H7 (cell line): ENCODE measurements around the gene OVOL2. TPM values are rescaled to one million over a fixed set of nuclear protein-coding genes. Genes with fewer than 3 reads are reported as not detected.
A peak's percentile ranks its signal among the peaks of the same experiment; 100 is the strongest.

Source experiments
- DNase-seq: peaks from one replicate; pipeline ENCODE4 v3.0.0; 2012
- H3K27me3 ChIP-seq: 2 replicates; pipeline ENCODE4 v1.6.0; 2011; ENCODE audit warnings: mild to moderate bottlenecking, low read length; ENCODE audit not compliant: control insufficient read depth, insufficient read depth
- H3K36me3 ChIP-seq: replicated peaks from 2 replicates; pipeline ENCODE4 v1.5.1; 2011; ENCODE audit warnings: low read length; ENCODE audit not compliant: control insufficient read depth, insufficient read depth
- H3K4me3 ChIP-seq: 2 replicates; pipeline ENCODE4 v1.5.1; 2011; ENCODE audit warnings: low read depth, mild to moderate bottlenecking, control low read depth, low read length, moderate library complexity; ENCODE audit not compliant: insufficient read depth
- total RNA-seq: library from RNA; depleted of rRNA; stranded (reverse); fragments of >200 nt; shearing (Covaris generic); gene quantifications from 2 replicates; pipeline ENCODE4 v1.2.3, GENCODE V29; 2014

Gene OVOL2
- total RNA-seq, 1 experiment from 2014 or later = 3.3 TPM

DNA sequence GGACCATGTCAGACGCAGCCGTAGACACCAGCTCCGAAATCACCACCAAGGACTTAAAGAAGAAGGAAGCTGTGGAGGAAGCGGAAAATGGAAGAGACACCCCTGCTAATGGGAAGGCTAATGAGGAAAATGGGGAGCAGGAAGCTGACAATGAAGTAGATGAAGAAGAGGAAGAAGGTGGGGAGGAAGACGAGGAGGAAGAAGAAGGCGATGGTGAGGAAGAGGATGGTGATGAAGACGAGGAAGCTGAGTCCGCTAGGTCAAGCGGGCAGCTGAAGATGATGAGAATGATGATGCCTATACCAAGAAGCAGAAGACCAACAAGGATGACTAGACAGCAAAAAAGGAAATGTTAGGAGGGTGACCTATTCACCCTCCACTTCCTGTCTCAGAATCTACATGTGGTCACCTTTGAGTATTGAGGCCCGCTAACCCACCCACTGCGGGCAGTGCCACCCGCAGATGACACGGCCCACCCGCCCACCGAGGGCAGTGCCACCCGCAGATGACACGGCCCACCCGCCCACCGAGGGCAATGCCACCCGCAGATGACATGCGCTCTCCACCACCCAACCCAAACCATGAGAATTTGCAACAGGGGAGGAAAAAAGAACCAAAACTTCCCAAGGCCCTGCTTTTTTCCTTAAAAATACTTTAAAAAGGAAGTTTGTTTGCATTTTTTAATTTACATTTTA lies 45.6 kb downstream of the OVOL2 start:
- no peak overlapping the region for H3K4me3 ChIP-seq
- H3K27me3 ChIP-seq = no peaks in the 10 kb centered on the region
- DNase-seq = no peak
- no peaks in the 10 kb centered on the region for H3K36me3 ChIP-seq

GRCh38 chr20:18011482-18011881 lies 46.2 kb downstream of the OVOL2 start:
- no peaks in the 10 kb centered on the region for H3K36me3 ChIP-seq
- no peak for DNase-seq
- no peak overlapping the region for H3K4me3 ChIP-seq
- no peaks in the 10 kb centered on the region for H3K27me3 ChIP-seq

- DNase-seq = no peak
- Histone ChIP-seq H3K27me3 (no peaks in the 10 kb centered on the region), H3K36me3 (no peaks in the 10 kb centered on the region), H3K4me3 (no peak overlapping the region)
Measured at GRCh38 chr20:18009116-18009515, 48.6 kb downstream of the OVOL2 start.

- DNase-seq = no peak
Measured at GRCh38 chr20:18007534-18008292, 50.0 kb downstream of the OVOL2 start.

DNA sequence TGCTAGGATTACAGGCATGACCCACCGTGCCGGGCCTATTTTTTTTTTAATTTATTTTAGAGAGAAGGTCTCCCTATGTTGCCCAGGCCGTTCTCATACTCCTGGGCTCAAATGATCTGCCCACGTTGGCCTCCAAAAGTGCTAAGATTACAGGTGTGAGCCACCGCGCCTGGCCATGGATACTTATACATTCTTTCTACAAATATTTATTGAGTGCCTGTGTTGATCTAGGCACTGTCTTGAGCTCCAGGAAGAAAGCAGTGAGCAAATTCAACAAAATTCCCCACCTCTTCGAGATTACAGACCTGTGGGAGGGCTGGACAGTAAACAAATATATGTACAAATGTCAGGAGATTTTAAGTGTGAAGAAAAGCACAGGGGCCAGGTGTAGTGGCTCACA lies 51.0 kb downstream of the OVOL2 start:
- no peak for DNase-seq
- no peaks in the 10 kb centered on the region for H3K36me3 ChIP-seq
- H3K27me3 ChIP-seq = no peaks in the 10 kb centered on the region
- no peak overlapping the region for H3K4me3 ChIP-seq

More at GRCh38 chr20:18007534-18008292, 50.0 kb downstream of the OVOL2 start:
- no peaks in the 10 kb centered on the region for H3K36me3 ChIP-seq
- H3K4me3 ChIP-seq = no peak overlapping the region
- no peaks in the 10 kb centered on the region for H3K27me3 ChIP-seq

- no peak for DNase-seq
- Histone ChIP-seq H3K27me3 (no peaks in the 10 kb centered on the region), H3K4me3 (no peak overlapping the region), H3K36me3 (no peaks in the 10 kb centered on the region)
Measured at GRCh38 chr20:18005990-18006364, 51.7 kb downstream of the OVOL2 start.

DNA sequence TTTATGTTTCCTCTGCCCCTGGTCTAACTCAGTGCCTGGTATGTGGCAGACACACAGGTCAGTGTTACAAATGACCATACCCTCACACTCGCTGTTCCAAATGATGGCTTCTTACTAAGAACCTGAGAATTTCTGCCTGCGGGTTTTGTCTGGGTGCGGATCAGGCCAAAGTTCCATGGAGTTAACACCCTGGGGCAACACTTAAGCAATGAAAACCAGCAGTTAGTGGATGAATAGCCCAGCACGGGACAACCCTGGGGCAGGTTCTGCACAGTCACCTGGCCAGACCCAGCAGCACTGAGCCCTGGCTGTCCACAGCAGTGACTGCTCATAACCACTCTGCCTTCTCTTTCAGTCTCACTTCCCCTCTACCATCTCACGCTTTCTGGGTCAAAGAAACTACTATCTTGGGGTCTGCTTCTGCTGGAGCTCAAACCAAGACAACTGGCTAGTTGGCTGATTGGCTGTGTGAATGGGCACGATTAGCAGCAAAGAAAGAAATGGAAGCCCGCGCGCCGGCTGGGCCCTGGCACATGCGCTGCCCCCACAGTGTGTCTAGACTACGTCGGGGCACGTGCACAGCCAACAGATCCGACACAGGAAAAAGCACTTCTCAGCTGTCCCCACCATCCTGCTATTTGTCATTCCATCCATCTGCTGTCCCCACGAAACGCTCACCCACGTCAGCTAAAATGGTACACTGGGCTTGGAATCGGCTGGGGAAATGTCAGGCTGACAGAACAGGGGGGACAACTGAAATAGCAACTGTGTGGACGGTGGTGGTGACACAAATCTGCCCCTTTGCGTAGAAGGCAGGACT lies 52.3 kb downstream of the OVOL2 start:
- H3K4me3 ChIP-seq = no peak overlapping the region
- no peaks in the 10 kb centered on the region for H3K36me3 ChIP-seq
- no peak for DNase-seq
- H3K27me3 ChIP-seq = no peaks in the 10 kb centered on the region

- DNase-seq = no peak
- Histone ChIP-seq H3K27me3 (no peaks in the 10 kb centered on the region), H3K36me3 (no peaks in the 10 kb centered on the region), H3K4me3 (no peak overlapping the region)
Measured at GRCh38 chr20:18004384-18005031, 53.2 kb downstream of the OVOL2 start.

- DNase-seq = no peak
- H3K27me3 ChIP-seq = no peaks in the 10 kb centered on the region
- H3K36me3 ChIP-seq = no peaks in the 10 kb centered on the region
- H3K4me3 ChIP-seq = no peak overlapping the region
Measured at GRCh38 chr20:18003897-18004296, 53.8 kb downstream of the OVOL2 start.

- no peaks in the 10 kb centered on the region for H3K36me3 ChIP-seq
- H3K27me3 ChIP-seq = no peaks in the 10 kb centered on the region
- DNase-seq = no peak
- no peak overlapping the region for H3K4me3 ChIP-seq
Measured at GRCh38 chr20:18001131-18001921, 56.4 kb downstream of the OVOL2 start.

DNA sequence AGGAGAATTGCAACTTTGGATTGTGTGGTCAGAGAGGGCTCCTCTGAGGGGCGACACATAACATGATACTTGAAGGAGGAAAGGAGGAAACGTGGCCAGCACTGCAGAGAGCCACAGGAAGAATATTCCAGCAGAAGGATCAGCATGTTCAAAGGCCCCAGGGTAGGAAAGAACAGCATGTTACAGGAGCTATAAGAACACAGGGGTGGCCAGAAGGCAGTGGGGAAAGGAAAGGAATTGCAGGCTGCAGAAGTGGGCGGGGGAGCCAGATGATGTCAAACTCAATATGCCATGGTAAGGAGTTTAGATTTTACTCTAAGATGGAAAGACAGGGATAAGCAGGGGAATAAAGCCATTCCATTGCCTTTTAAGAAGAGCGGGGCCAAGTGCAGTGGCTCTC lies 58.1 kb downstream of the OVOL2 start:
- no peak overlapping the region for H3K4me3 ChIP-seq
- H3K36me3 ChIP-seq = no peaks in the 10 kb centered on the region
- H3K27me3 ChIP-seq = no peaks in the 10 kb centered on the region
- DNase-seq = no peak

DNA sequence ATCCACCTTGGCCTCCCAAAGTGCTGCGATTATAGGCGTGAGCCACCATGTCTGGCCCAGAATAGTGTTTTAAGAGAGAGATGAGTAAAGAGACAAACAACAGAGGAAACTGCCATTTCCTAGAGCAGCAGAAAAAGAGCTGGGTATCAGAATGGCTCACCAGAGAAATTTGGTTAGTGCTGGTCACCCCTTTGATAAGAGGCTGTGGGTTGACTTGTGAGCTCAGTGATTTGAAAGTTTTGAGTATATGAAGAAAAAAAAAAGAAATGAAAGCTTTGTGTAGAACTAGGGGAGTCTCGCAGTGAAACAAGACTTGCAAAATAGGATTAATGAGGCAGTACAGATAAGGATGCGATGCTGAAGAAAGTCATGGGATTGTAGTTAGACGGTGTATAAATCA lies 59.3 kb downstream of the OVOL2 start:
- H3K36me3 ChIP-seq = no peaks in the 10 kb centered on the region
- no peak for DNase-seq
- no peaks in the 10 kb centered on the region for H3K27me3 ChIP-seq
- no peak overlapping the region for H3K4me3 ChIP-seq

- no peak overlapping the region for H3K4me3 ChIP-seq
- DNase-seq = peak; percentile 66
- H3K27me3 ChIP-seq = no peaks in the 10 kb centered on the region
- H3K36me3 ChIP-seq = no peaks in the 10 kb centered on the region
Measured at GRCh38 chr20:17995967-17996819, 61.5 kb downstream of the OVOL2 start.
